ENCODE measurements around the gene GLIS1. TPM values are rescaled to one million over a fixed set of nuclear protein-coding genes. Genes with fewer than 3 reads are reported as not detected.

The GLIS1 gene
- total and polyA plus RNA-seq, 2 of the 8 experiments (the other 6 are each of a cell fraction or from before 2014, with no cell fraction given), result 0.15 to 0.22 TPM

DNA sequence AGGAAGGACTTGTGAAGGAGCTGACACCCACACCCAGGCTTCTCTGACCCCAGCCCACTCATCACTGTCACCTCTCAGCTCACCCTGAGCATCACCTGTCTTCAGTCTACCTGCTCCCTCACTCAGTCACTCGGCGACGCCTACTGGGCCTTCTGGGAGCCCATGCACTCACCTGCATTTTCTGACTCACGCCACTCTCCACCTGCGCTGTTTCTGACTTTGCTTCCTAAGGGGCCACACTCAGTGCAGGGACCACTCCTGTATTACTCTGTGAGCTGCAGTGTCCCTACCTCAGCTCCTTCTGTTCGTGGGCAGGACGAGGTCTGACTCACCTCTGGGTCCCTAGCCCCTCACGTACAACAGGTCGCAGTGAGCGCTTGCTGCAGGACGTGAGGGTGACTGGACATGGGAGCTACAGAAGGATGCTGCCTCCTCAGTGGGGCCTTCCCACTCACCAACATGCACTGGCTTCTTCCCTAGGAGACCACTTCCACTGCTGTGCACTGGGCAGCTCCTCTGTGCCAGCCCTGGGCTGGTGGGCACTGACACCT lies 102.3 kb downstream of the GLIS1 start (continued):
- TF ChIP-seq CTCF (IDR thresholded peaks at IDR 0.05; ENCODE audit: control extremely low read depth in 1 of 3, insufficient read depth in 1 of 3, low read depth in 1 of 3, low read length in 3 of 3) (peak in 2 of 3 experiments; percentile 11 to 14; a peak in 1 of 4 replicates), ZNF274 (IDR thresholded peaks at IDR 0.05; ENCODE audit: borderline replicate concordance, extremely low read depth, low read length) (no peak), BACH1 (IDR thresholded peaks at IDR 0.05; ENCODE audit: low read length) (no peak), TBP (IDR thresholded peaks at IDR 0.05; ENCODE audit: low read depth, low read length) (no peak), CHD2 (IDR thresholded peaks at IDR 0.05; ENCODE audit: low read length) (no peak)

Measured in H1 (cell line).